H9 (cell line): ENCODE results near the gene MAP2. TPM values are rescaled to one million over a fixed set of nuclear protein-coding genes. Genes with fewer than 3 reads are reported as not detected.

Experiments used
- DNase-seq: peaks from one replicate; pipeline ENCODE4 v3.0.0-alpha.2; 2017
- H2AFZ ChIP-seq: one replicate; pipeline ENCODE4 v1.6.1; 2013; ENCODE audit warnings: mild to moderate bottlenecking, low read length, control low read depth, moderate library complexity
- H2AK5ac ChIP-seq: 2 replicates; pipeline ENCODE4 v1.6.1; 2013; ENCODE audit warnings: low read length, control low read depth, mixed read lengths; ENCODE audit not compliant: insufficient read length
- H2BK120ac ChIP-seq: one replicate; pipeline ENCODE4 v1.6.1; 2013; ENCODE audit warnings: low read depth, mild to moderate bottlenecking, low read length, control low read depth, inconsistent platforms; ENCODE audit not compliant: poor library complexity, severe bottlenecking
- H2BK12ac ChIP-seq: 2 replicates; pipeline ENCODE4 v1.6.1; 2013; ENCODE audit warnings: low read length, control low read depth, mixed read lengths, low read depth; ENCODE audit not compliant: insufficient read length
- H2BK15ac ChIP-seq: 2 replicates; pipeline ENCODE4 v1.6.1; 2013; ENCODE audit warnings: low read depth, low read length, control low read depth
- H2BK20ac ChIP-seq: one replicate; pipeline ENCODE4 v1.6.1; 2013; ENCODE audit warnings: low read depth, mild to moderate bottlenecking, low read length, control low read depth, inconsistent platforms; ENCODE audit not compliant: poor library complexity, severe bottlenecking
- H2BK5ac ChIP-seq: 2 replicates; pipeline ENCODE4 v1.6.1; 2013; ENCODE audit warnings: low read length, control low read depth, mixed read lengths; ENCODE audit not compliant: insufficient read length
- H3K14ac ChIP-seq: 2 replicates; pipeline ENCODE4 v1.6.1; 2013; ENCODE audit warnings: low read length, control low read depth; ENCODE audit not compliant: insufficient read depth
- H3K18ac ChIP-seq: 2 replicates; pipeline ENCODE4 v1.6.1; 2013; ENCODE audit warnings: low read depth, mild to moderate bottlenecking, mixed read lengths, low read length, control low read depth; ENCODE audit not compliant: insufficient read length
- H3K23ac ChIP-seq: 2 replicates; pipeline ENCODE4 v1.6.1; 2013; ENCODE audit warnings: low read length, control low read depth, mixed read lengths, low read depth; ENCODE audit not compliant: insufficient read length
- H3K23me2 ChIP-seq: 2 replicates; pipeline ENCODE4 v1.6.1; 2013; ENCODE audit warnings: low read depth, mild to moderate bottlenecking, mixed read lengths, low read length, control low read depth; ENCODE audit not compliant: insufficient read length, poor library complexity, severe bottlenecking
- H3K27ac ChIP-seq: 2 replicates; pipeline ENCODE4 v1.5.1; 2013; ENCODE audit warnings: low read length, control low read depth, mixed read lengths, low read depth; ENCODE audit not compliant: insufficient read length
- H3K27me3 ChIP-seq: 2 replicates; pipeline ENCODE4 v1.6.1; 2013; ENCODE audit warnings: low read length, control low read depth, inconsistent platforms; ENCODE audit not compliant: insufficient read depth
- H3K4ac ChIP-seq: 2 replicates; pipeline ENCODE4 v1.6.1; 2013; ENCODE audit warnings: low read depth, mild to moderate bottlenecking, control low read depth, inconsistent platforms, low read length, moderate library complexity
- H3K4me1 ChIP-seq: 2 replicates; pipeline ENCODE4 v1.6.1; 2013; ENCODE audit warnings: low read length, control low read depth, inconsistent platforms; ENCODE audit not compliant: insufficient read depth
- H3K4me2 ChIP-seq: 2 replicates; pipeline ENCODE4 v1.6.1; 2013; ENCODE audit warnings: low read length, control low read depth, mixed read lengths; ENCODE audit not compliant: insufficient read length, insufficient read depth
- H3K56ac ChIP-seq: 2 replicates; pipeline ENCODE4 v1.6.1; 2013; ENCODE audit warnings: low read depth, mild to moderate bottlenecking, mixed read lengths, low read length, control low read depth; ENCODE audit not compliant: insufficient read length
- H3K79me1 ChIP-seq: 2 replicates; pipeline ENCODE4 v1.6.1; 2013; ENCODE audit warnings: low read depth, mild to moderate bottlenecking, moderate library complexity, low read length, control low read depth, inconsistent platforms; ENCODE audit not compliant: insufficient read depth, poor library complexity, severe bottlenecking
- H3K79me2 ChIP-seq: 2 replicates; pipeline ENCODE4 v1.6.1; 2013; ENCODE audit warnings: low read length, control low read depth, inconsistent platforms; ENCODE audit not compliant: insufficient read depth
- H3K9ac ChIP-seq: 2 replicates; pipeline ENCODE4 v1.6.1; 2013; ENCODE audit warnings: low read length, control low read depth, mixed read lengths; ENCODE audit not compliant: insufficient read length; ENCODE audit errors: extremely low read depth
- H3K9me3 ChIP-seq: one replicate; pipeline ENCODE4 v1.6.1; 2013; ENCODE audit warnings: low read depth, low read length, inconsistent platforms; ENCODE audit not compliant: control insufficient read depth
- H3T11ph ChIP-seq: one replicate; pipeline ENCODE4 v1.6.1; 2013; ENCODE audit warnings: mild to moderate bottlenecking, low read length, control low read depth, inconsistent platforms
- H4K20me1 ChIP-seq: one replicate; pipeline ENCODE4 v1.6.1; 2013; ENCODE audit not compliant: control insufficient read depth, insufficient read length, insufficient read depth
- H4K5ac ChIP-seq: 2 replicates; pipeline ENCODE4 v1.6.1; 2013; ENCODE audit warnings: low read depth, mild to moderate bottlenecking, mixed read lengths, low read length, control low read depth; ENCODE audit not compliant: insufficient read length
- H4K8ac ChIP-seq: replicated peaks from 2 replicates; pipeline ENCODE4 v1.6.1; 2013; ENCODE audit warnings: low read length, control low read depth, mixed read lengths, low read depth; ENCODE audit not compliant: insufficient read length
- H4K91ac ChIP-seq: 2 replicates; pipeline ENCODE4 v1.6.1; 2013; ENCODE audit warnings: low read depth, mild to moderate bottlenecking, moderate library complexity, mixed read lengths, low read length, control low read depth; ENCODE audit not compliant: insufficient read length
- H3K27ac Mint-ChIP-seq, 3 experiments: 2 replicates in 2 of 3; 3 replicates in 1 of 3; pipeline ENCODE4 v1.8.0; 2020 to 2021; ENCODE audit warnings: mixed read lengths in 3 of 3, mild to moderate bottlenecking in 1 of 3, moderate library complexity in 1 of 3
- H3K27me3 Mint-ChIP-seq: 2 replicates; pipeline ENCODE4 v1.8.0; 2021; ENCODE audit warnings: low read depth, mild to moderate bottlenecking, moderate library complexity, mixed read lengths
- H3K36me3 Mint-ChIP-seq, 3 experiments: 2 replicates in 2 of 3; 3 replicates in 1 of 3; pipeline ENCODE4 v1.8.0; 2020 to 2021; ENCODE audit warnings: low read depth in 3 of 3, mixed read lengths in 3 of 3; ENCODE audit not compliant: insufficient read depth in 1 of 3
- H3K4me1 Mint-ChIP-seq, 2 experiments: 2 replicates each; pipeline ENCODE4 v1.8.0; 2020; ENCODE audit warnings: mixed read lengths in 2 of 2
- H3K4me3 Mint-ChIP-seq, 2 experiments: 2 replicates in 1 of 2; 3 replicates in 1 of 2; pipeline ENCODE4 v1.8.0; 2020 to 2021; ENCODE audit warnings: mild to moderate bottlenecking in 2 of 2, mixed read lengths in 2 of 2, moderate library complexity in 1 of 2
- H3K9me3 Mint-ChIP-seq, 2 experiments: 2 replicates in 1 of 2; 3 replicates in 1 of 2; pipeline ENCODE4 v1.8.0; 2020; ENCODE audit warnings: mild to moderate bottlenecking in 2 of 2, mixed read lengths in 2 of 2, moderate library complexity in 1 of 2
- CTCF ChIP-seq: fragments of 200-600 bp; sonication (generic); conservative IDR thresholded peaks from 3 replicates; pipeline ENCODE4 v1.8.0; 2021; ENCODE audit warnings: antibody characterized with exemption, mild to moderate bottlenecking
- WGBS: extraction: QIAGEN DNeasy Blood & Tissue Kit; methylation state at CpG from one replicate; pipeline ENCODE4 v1.1.7; 2013; ENCODE audit warnings: missing lambda C conversion rate, low lambda C conversion rate, mixed read lengths; ENCODE audit not compliant: insufficient read length; ENCODE audit errors: extremely low coverage; 5-methylcytosine and 5-hydroxymethylcytosine counted together
- total RNA-seq: library from RNA; stranded (reverse); gene quantifications from 2 replicates; pipeline ENCODE4 v1.2.1, GENCODE V29; 2021

Gene MAP2
- total RNA-seq, 1 experiment from 2014 or later: 0.87 TPM

- H3K23me2 ChIP-seq: no peaks in the 10 kb centered on the region
- H3K27me3 ChIP-seq: no peaks in the 10 kb centered on the region
- no peak overlapping the region for H2BK20ac ChIP-seq
- no peak for TF ChIP-seq CTCF
- no peak overlapping the region for H3K27ac ChIP-seq
- DNase-seq: no peak
- no peak overlapping the region for H4K5ac ChIP-seq
- no peak overlapping the region for H2BK120ac ChIP-seq
- H3K9me3 ChIP-seq: no peaks in the 10 kb centered on the region
- no peak overlapping the region for H3K4ac ChIP-seq
- Mint-ChIP-seq H3K36me3 (peaks cover 0 to 6% (median under 1%) of the 10 kb centered on the region in 3 experiments; a peak in 3 of 7 replicates), H3K4me3 (no peak overlapping the region), H3K27me3 (no peaks in the 10 kb centered on the region; the same call in 1 of the 2 replicates), H3K9me3 (peaks cover under 1% of the 10 kb centered on the region in 2 experiments), H3K27ac (no peak overlapping the region), H3K4me1 (peaks cover 37 to 44% of the 10 kb centered on the region in 2 experiments)
- no peak overlapping the region for H2AFZ ChIP-seq
- H3K79me2 ChIP-seq: no peaks in the 10 kb centered on the region
- no peak overlapping the region for H3T11ph ChIP-seq
- no peak overlapping the region for H2BK12ac ChIP-seq
- H4K20me1 ChIP-seq: no peaks in the 10 kb centered on the region
- H4K8ac ChIP-seq: no peak overlapping the region
- H3K4me1 ChIP-seq: no peaks in the 10 kb centered on the region; the same call in none of the 2 replicates
- H3K14ac ChIP-seq: no peak overlapping the region
- no peaks in the 10 kb centered on the region for H3K79me1 ChIP-seq
- no peak overlapping the region for H2AK5ac ChIP-seq
- no peak overlapping the region for H2BK15ac ChIP-seq
- H3K56ac ChIP-seq: no peak overlapping the region
- no peak overlapping the region for H3K9ac ChIP-seq
- H4K91ac ChIP-seq: no peak overlapping the region
- no peak overlapping the region for H2BK5ac ChIP-seq
- no CpG with 5 or more reads among the region's 1 CpG for WGBS
- no peak overlapping the region for H3K18ac ChIP-seq
- H3K23ac ChIP-seq: no peak overlapping the region
- H3K4me2 ChIP-seq: no peak overlapping the region
Measured at GRCh38 chr2:209610631-209611030, 186.8 kb downstream of the MAP2 start.
